OCI-LY1 (cell line): ENCODE data around the gene BMPR1A.

Experiments
- H2AFZ ChIP-seq: fragments of 200-600 bp; sonication (generic), shearing (Covaris generic); 2 replicates; pipeline ENCODE4 v1.6.0; 2014; ENCODE audit warnings: antibody characterized with exemption, mild to moderate bottlenecking, low read length
- H3F3A ChIP-seq: fragments of 200-600 bp; sonication (generic), shearing (Covaris generic); 2 replicates; pipeline ENCODE4 v1.6.0; 2014; ENCODE audit warnings: mild to moderate bottlenecking, antibody characterized with exemption, low read length, moderate library complexity; ENCODE audit not compliant: insufficient read depth
- H3K27ac ChIP-seq: fragments of 200-600 bp; sonication (generic); 2 replicates; pipeline ENCODE4 v1.5.1; 2014; ENCODE audit warnings: low read length, mixed run types, mild to moderate bottlenecking, low read depth; ENCODE audit not compliant: poor library complexity, severe bottlenecking
- H3K27me3 ChIP-seq: fragments of 200-600 bp; sonication (generic); 2 replicates; pipeline ENCODE4 v1.6.0; 2014; ENCODE audit warnings: antibody characterized with exemption, mild to moderate bottlenecking, low read length, moderate library complexity; ENCODE audit not compliant: insufficient read depth
- H3K36me3 ChIP-seq: fragments of 200-600 bp; sonication (generic); 2 replicates; pipeline ENCODE4 v1.6.1; 2014; ENCODE audit warnings: mild to moderate bottlenecking, antibody characterized with exemption, low read length, moderate library complexity, mixed read lengths; ENCODE audit not compliant: insufficient read depth
- H3K4me1 ChIP-seq: fragments of 200-600 bp; sonication (generic); 2 replicates; pipeline ENCODE4 v1.5.1; 2014; ENCODE audit warnings: mild to moderate bottlenecking, low read length, moderate library complexity; ENCODE audit not compliant: insufficient read depth, severe bottlenecking
- H3K4me2 ChIP-seq: fragments of 200-600 bp; sonication (generic), shearing (Covaris generic); 2 replicates; pipeline ENCODE4 v1.6.1; 2014; ENCODE audit warnings: low read length
- H3K4me3 ChIP-seq: fragments of 200-600 bp; sonication (generic); 2 replicates; pipeline ENCODE4 v1.5.1; 2014; ENCODE audit warnings: low read length, low read depth, mild to moderate bottlenecking, mixed read lengths; ENCODE audit not compliant: poor library complexity, severe bottlenecking
- H3K79me2 ChIP-seq: fragments of 200-600 bp; shearing (Covaris generic); 2 replicates; pipeline ENCODE4 v1.6.1; 2016; ENCODE audit warnings: mixed run types, low read length, mixed read lengths; ENCODE audit not compliant: insufficient read depth
- H3K9ac ChIP-seq: fragments of 200-600 bp; sonication (generic), shearing (Covaris generic); 2 replicates; pipeline ENCODE4 v1.6.1; 2014; ENCODE audit warnings: mild to moderate bottlenecking, low read length, mixed read lengths
- H3K9me2 ChIP-seq: fragments of 200-600 bp; sonication (generic), shearing (Covaris generic); 2 replicates; pipeline ENCODE4 v1.6.1; 2014; ENCODE audit warnings: low read depth, mild to moderate bottlenecking, low read length, mixed read lengths
- H3K9me3 ChIP-seq: fragments of 200-600 bp; shearing (Covaris generic); 2 replicates; pipeline ENCODE4 v1.6.1; 2014; ENCODE audit warnings: low read length, mixed read lengths
- H4K20me1 ChIP-seq: fragments of 200-600 bp; sonication (generic), shearing (Covaris generic); 2 replicates; pipeline ENCODE4 v1.6.0; 2016; ENCODE audit warnings: mild to moderate bottlenecking, low read length; ENCODE audit not compliant: insufficient read depth
- CTCF ChIP-seq: fragments of 200-600 bp; sonication (generic), shearing (Covaris generic); IDR thresholded peaks from 2 replicates; pipeline ENCODE4 v1.5.1; 2017; ENCODE audit warnings: mild to moderate bottlenecking, antibody characterized with exemption, low read length, moderate library complexity, mixed read lengths
- EZH2 ChIP-seq: fragments of 200-600 bp; sonication (generic), shearing (Covaris generic); IDR thresholded peaks from 2 replicates; pipeline ENCODE4 v1.8.0; 2017; ENCODE audit warnings: borderline replicate concordance, mixed run types, mild to moderate bottlenecking, antibody characterized with exemption, low read length, moderate library complexity, mixed read lengths

The BMPR1A gene

GRCh38 chr10:86914734-86915133 is 158.3 kb downstream of the BMPR1A start:
- no peak overlapping the region for H3K4me3 ChIP-seq

DNA sequence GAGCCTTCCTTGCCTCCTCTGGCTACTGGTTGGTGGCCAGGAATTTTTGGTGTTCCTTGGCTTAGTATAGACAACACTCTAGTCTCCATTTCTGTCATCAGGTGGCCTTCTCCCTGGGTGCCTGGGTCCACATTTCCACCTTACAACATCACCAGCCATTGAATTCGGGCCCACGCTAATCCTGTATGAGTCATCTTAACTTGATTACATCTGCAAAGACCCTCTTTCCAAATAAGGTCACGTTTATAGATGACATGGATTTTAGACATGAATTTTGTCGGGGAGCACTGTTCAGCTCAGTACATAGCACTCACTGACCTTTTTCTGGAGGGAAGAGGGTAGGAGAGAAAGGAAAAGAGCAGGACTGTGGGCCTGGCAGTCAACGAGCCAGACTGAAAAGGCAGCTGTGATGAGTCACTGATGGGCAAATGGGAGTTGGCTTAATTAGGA is 161.6 kb downstream of the BMPR1A start:
- Histone ChIP-seq H3K27me3 (no peaks in the 10 kb centered on the region), H3K4me2 (no peak overlapping the region), H3K79me2 (no peaks in the 10 kb centered on the region), H3K27ac (no peak overlapping the region), H2AFZ (no peak overlapping the region), H4K20me1 (no peaks in the 10 kb centered on the region), H3K9ac (no peak overlapping the region), H3K9me2 (no peaks in the 10 kb centered on the region), H3F3A (no peaks in the 10 kb centered on the region), H3K9me3 (no peaks in the 10 kb centered on the region), H3K36me3 (peaks cover 24% of the 10 kb centered on the region; the same call in 1 of the 2 replicates), H3K4me1 (no peaks in the 10 kb centered on the region), H3K4me3 (no peak overlapping the region)
- no peak for TF ChIP-seq CTCF
- no peak for TF ChIP-seq EZH2

More at GRCh38 chr10:86914734-86915133, 158.3 kb downstream of the BMPR1A start:
- TF ChIP-seq CTCF: no peak
- no peak for TF ChIP-seq EZH2
- Histone ChIP-seq H3K9me3 (no peaks in the 10 kb centered on the region), H3K4me2 (no peak overlapping the region), H3K27me3 (no peaks in the 10 kb centered on the region), H3K27ac (no peak overlapping the region), H3K79me2 (no peaks in the 10 kb centered on the region), H3K9ac (no peak overlapping the region), H3K4me1 (no peaks in the 10 kb centered on the region), H3K9me2 (no peaks in the 10 kb centered on the region), H2AFZ (no peak overlapping the region), H3K36me3 (peaks cover 16% of the 10 kb centered on the region; the same call in 1 of the 2 replicates), H3F3A (no peaks in the 10 kb centered on the region), H4K20me1 (no peaks in the 10 kb centered on the region)

DNA sequence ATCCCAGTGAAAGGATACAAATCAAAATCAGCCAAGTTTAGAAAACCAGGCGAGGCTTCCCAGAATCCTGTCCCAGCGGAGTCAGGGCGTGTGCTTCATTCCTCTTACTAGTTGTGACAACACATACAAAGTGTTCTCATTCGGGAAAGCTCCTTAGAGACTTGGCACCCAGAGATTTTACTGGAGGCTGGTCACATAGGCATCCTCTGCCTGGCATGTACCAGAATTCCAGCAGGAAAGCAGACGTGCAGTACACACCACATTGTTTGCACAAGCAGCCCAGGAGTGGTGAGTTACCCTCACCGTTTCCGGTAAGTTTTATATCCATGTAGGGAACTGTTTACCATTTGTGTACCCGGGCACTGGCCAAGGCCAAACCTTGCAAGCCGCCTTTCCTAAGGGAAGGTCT is 166.1 kb downstream of the BMPR1A start:
- no peak overlapping the region for H3K4me2 ChIP-seq
- H3K36me3 ChIP-seq: peaks cover 13% of the 10 kb centered on the region; the same call in 1 of the 2 replicates
- no peak for TF ChIP-seq CTCF
- TF ChIP-seq EZH2: no peak
- no peak overlapping the region for H3K27ac ChIP-seq
- no peaks in the 10 kb centered on the region for H3K9me3 ChIP-seq
- H3F3A ChIP-seq: no peaks in the 10 kb centered on the region
- H3K27me3 ChIP-seq: no peaks in the 10 kb centered on the region
- no peak overlapping the region for H3K4me3 ChIP-seq
- no peaks in the 10 kb centered on the region for H3K9me2 ChIP-seq
- H2AFZ ChIP-seq: no peak overlapping the region
- no peaks in the 10 kb centered on the region for H3K4me1 ChIP-seq
- no peaks in the 10 kb centered on the region for H3K79me2 ChIP-seq
- no peak overlapping the region for H3K9ac ChIP-seq
- H4K20me1 ChIP-seq: no peaks in the 10 kb centered on the region
